Measurements from ENCODE around the gene SUGCT.
"Not testable (repeated sequence)": the region's sequence is repeated elsewhere in the genome, so short reads cannot be mapped to it uniquely, and the experiment has no call there.

SUGCT gene

GRCh38 chr7:40587419-40587818 lies 452.6 kb downstream of the SUGCT start:
- DNase-seq, result no peak

GRCh38 chr7:40595129-40595528 lies 460.3 kb downstream of the SUGCT start:
- no peak for DNase-seq

GRCh38 chr7:40595832-40596231 lies 461.0 kb downstream of the SUGCT start:
- no peak for DNase-seq

GRCh38 chr7:40597517-40597916 lies 462.7 kb downstream of the SUGCT start:
- no peak for DNase-seq

- DNase-seq, result no peak
These were observed 464.1 kb downstream of the SUGCT start for GRCh38 chr7:40598915-40599314.

- DNase-seq, result no peak
These were observed 465.0 kb downstream of the SUGCT start for GRCh38 chr7:40599836-40600235.

GRCh38 chr7:40602351-40602750 lies 467.5 kb downstream of the SUGCT start:
- not testable (repeated sequence) for DNase-seq

GRCh38 chr7:40604601-40605438 lies 470.0 kb downstream of the SUGCT start:
- peak; percentile 14 for DNase-seq

- DNase-seq, result no peak
These were observed 473.7 kb downstream of the SUGCT start for GRCh38 chr7:40608321-40609075.

- no peak for DNase-seq
These were observed 475.7 kb downstream of the SUGCT start for GRCh38 chr7:40610461-40610860.

GRCh38 chr7:40611095-40611871 lies 476.5 kb downstream of the SUGCT start:
- no peak for DNase-seq

GRCh38 chr7:40612298-40612697 lies 477.5 kb downstream of the SUGCT start:
- DNase-seq, result no peak

- DNase-seq, result no peak
These were observed 484.8 kb downstream of the SUGCT start for GRCh38 chr7:40619647-40620046.

GRCh38 chr7:40621592-40621998 lies 486.8 kb downstream of the SUGCT start:
- no peak for DNase-seq

GRCh38 chr7:40622941-40623501 lies 488.2 kb downstream of the SUGCT start:
- DNase-seq, result no peak

GRCh38 chr7:40623863-40624262 lies 489.1 kb downstream of the SUGCT start:
- no peak for DNase-seq

- DNase-seq, result not testable (repeated sequence)
These were observed 492.6 kb downstream of the SUGCT start for GRCh38 chr7:40627361-40627760.

GRCh38 chr7:40629891-40630290 lies 495.1 kb downstream of the SUGCT start:
- no peak for DNase-seq

- DNase-seq, result no peak
These were observed 499.3 kb downstream of the SUGCT start for GRCh38 chr7:40634118-40634517.

- no peak for DNase-seq
These were observed 503.9 kb downstream of the SUGCT start for GRCh38 chr7:40638545-40639320.

GRCh38 chr7:40640566-40640965 lies 505.8 kb downstream of the SUGCT start:
- DNase-seq, result no peak

GRCh38 chr7:40641701-40642100 lies 506.9 kb downstream of the SUGCT start:
- no peak for DNase-seq
